Gastroesophageal sphincter (tissue), 4 donors: ENCODE data around the gene VAMP4. TPM values are rescaled to one million over a fixed set of nuclear protein-coding genes. Genes with fewer than 3 reads are reported as not detected.

Source experiments
- ATAC-seq: fragments of 150-250 bp; one replicate; pipeline ENCODE4 v1.9.1; 2016; ENCODE audit warnings: mild to moderate bottlenecking, moderate library complexity
- H3K27ac ChIP-seq, 4 donors: fragments of 200-600 bp; sonication (generic) in 3 of 4; 1 replicate in 3 of 4; 2 replicates in 1 of 4; pipeline ENCODE4 v1.5.1; 2016 to 2019
- H3K27me3 ChIP-seq: fragments of 200-600 bp; sonication (generic); one replicate; pipeline ENCODE4 v1.5.1; 2019
- H3K36me3 ChIP-seq, 2 donors: fragments of 200-600 bp; sonication (generic); one replicate each; pipeline ENCODE4 v1.5.1; 2019; ENCODE audit warnings: control low read depth in 1 of 2
- H3K4me1 ChIP-seq, 3 donors: fragments of 200-600 bp; sonication (generic); 1 replicate in 2 of 3; 2 replicates in 1 of 3; pipeline ENCODE4 v1.5.1; 2016 to 2019; ENCODE audit warnings: control low read depth in 2 of 3
- H3K4me3 ChIP-seq, 2 donors: fragments of 200-600 bp; sonication (generic); one replicate each; pipeline ENCODE4 v1.5.1; 2019; ENCODE audit warnings: mild to moderate bottlenecking in 1 of 2, moderate library complexity in 1 of 2
- H3K9me3 ChIP-seq, 3 donors: fragments of 200-600 bp; sonication (generic); one replicate each; pipeline ENCODE4 v1.5.1; 2017 to 2019; ENCODE audit warnings: control low read depth in 2 of 3
- CTCF ChIP-seq, 4 experiments: fragments of 200-600 bp in 2 of 4; fragments of 450-650 bp in 2 of 4; sonication (generic) in 1 of 4; IDR thresholded peaks; one replicate each; pipeline ENCODE4 v1.5.1; 2017 to 2019; ENCODE audit warnings: antibody characterized with exemption in 4 of 4, mild to moderate bottlenecking in 2 of 4, moderate library complexity in 2 of 4
- EP300 ChIP-seq: sonication (generic); formaldehyde crosslinking; IDR thresholded peaks from one replicate; pipeline ENCODE4 v1.6.1; 2017; ENCODE audit warnings: antibody characterized with exemption, mild to moderate bottlenecking
- POLR2A ChIP-seq, 2 donors: fragments of 450-650 bp; IDR thresholded peaks; one replicate each; pipeline ENCODE4 v1.6.1; 2017; ENCODE audit warnings: antibody characterized with exemption in 2 of 2, mild to moderate bottlenecking in 2 of 2, moderate library complexity in 1 of 2
- POLR2AphosphoS5 ChIP-seq: sonication (generic); formaldehyde crosslinking; IDR thresholded peaks from one replicate; pipeline ENCODE4 v1.6.1; 2017; ENCODE audit warnings: antibody characterized with exemption
- WGBS, 2 donors: methylation state at CpG; one replicate each; pipeline ENCODE4 v1.1.5; 2018; ENCODE audit warnings: low coverage in 1 of 2; 5-methylcytosine and 5-hydroxymethylcytosine counted together
- total RNA-seq, 4 donors: library from RNA; depleted of rRNA; stranded (reverse); fragments of >200 nt; gene quantifications; one replicate each; pipeline ENCODE4 v1.1.0, GENCODE V29; 2016

VAMP4 gene
- total RNA-seq, 4 donors from 2014 or later, result 16.3 to 37.5 (median 20.0) TPM

- 20 to 23% methylated on average over 8 to 9 of the region's 11 CpGs for WGBS, 2 donors
- TF ChIP-seq POLR2A (IDR thresholded peaks at IDR 0.05) (no peak), POLR2AphosphoS5 (no peak), EP300 (no peak), CTCF (IDR thresholded peaks at IDR 0.05) (no peak)
- no peak for ATAC-seq
Observed at GRCh38 chr1:171780583-171781175, 38.8 kb upstream of the VAMP4 start.

GRCh38 chr1:171772312-171772711 is 30.4 kb upstream of the VAMP4 start:
- TF ChIP-seq POLR2AphosphoS5 (no peak), EP300 (no peak), POLR2A (IDR thresholded peaks at IDR 0.05) (no peak), CTCF (IDR thresholded peaks at IDR 0.05) (no peak)
- ATAC-seq, result no peak
- Histone ChIP-seq H3K4me1 (no peaks in the 10 kb centered on the region), H3K4me3 (no peak overlapping the region), H3K27me3 (no peaks in the 10 kb centered on the region), H3K36me3 (no peaks in the 10 kb centered on the region), H3K9me3 (no peaks in the 10 kb centered on the region), H3K27ac (no peak overlapping the region)
- whole genome bisulfite sequencing, 2 donors, result 95 to 100% methylated on average over 1 to 2 of the region's 2 CpGs

More at GRCh38 chr1:171780583-171781175, 38.8 kb upstream of the VAMP4 start:
- Histone ChIP-seq H3K27me3 (no peaks in the 10 kb centered on the region), H3K4me1 (peaks cover 0 to 48% (median 17%) of the 10 kb centered on the region in 3 donors), H3K9me3 (no peaks in the 10 kb centered on the region), H3K4me3 (peak overlapping the region; percentile 40 to 80), H3K36me3 (peaks cover 0 to 22% of the 10 kb centered on the region in 2 donors), H3K27ac (peak overlapping the region; percentile 62 to 93 (median 92))

GRCh38 chr1:171769754-171770153 is 27.9 kb upstream of the VAMP4 start:
- no peaks in the 10 kb centered on the region for H3K9me3 ChIP-seq
- WGBS, 2 donors, result 68% methylated on average over 1 of the region's 1 CpG; no CpG with 5 or more reads in 1 of the 2 donors
- H3K4me3 ChIP-seq, result no peak overlapping the region
- no peaks in the 10 kb centered on the region for H3K4me1 ChIP-seq
- ATAC-seq, result no peak
- H3K36me3 ChIP-seq, result no peaks in the 10 kb centered on the region
- no peak overlapping the region for H3K27ac ChIP-seq
- no peaks in the 10 kb centered on the region for H3K27me3 ChIP-seq
- TF ChIP-seq POLR2A (IDR thresholded peaks at IDR 0.05) (no peak), CTCF (IDR thresholded peaks at IDR 0.05) (no peak), POLR2AphosphoS5 (no peak), EP300 (no peak)

GRCh38 chr1:171769171-171769570 is 27.3 kb upstream of the VAMP4 start:
- H3K9me3 ChIP-seq, result no peaks in the 10 kb centered on the region
- H3K27me3 ChIP-seq, result no peaks in the 10 kb centered on the region
- no peak overlapping the region for H3K4me3 ChIP-seq
- ATAC-seq, result no peak
- H3K36me3 ChIP-seq, result no peaks in the 10 kb centered on the region
- WGBS, 2 donors, result 65 to 66% methylated on average over 2 to 3 of the region's 3 CpGs
- no peaks in the 10 kb centered on the region for H3K4me1 ChIP-seq
- no peak for TF ChIP-seq CTCF (IDR thresholded peaks at IDR 0.05)
- no peak for TF ChIP-seq POLR2A (IDR thresholded peaks at IDR 0.05)
- no peak for TF ChIP-seq EP300
- TF ChIP-seq POLR2AphosphoS5, result no peak
- H3K27ac ChIP-seq, result no peak overlapping the region

- H3K27ac ChIP-seq, result no peak overlapping the region
- ATAC-seq, result no peak
- WGBS, 2 donors, result 80 to 81% methylated on average over 1 to 6 of the region's 6 CpGs
- H3K4me3 ChIP-seq, result no peak overlapping the region
- no peak for TF ChIP-seq EP300
- no peak for TF ChIP-seq POLR2AphosphoS5
- no peak for TF ChIP-seq POLR2A (IDR thresholded peaks at IDR 0.05)
- TF ChIP-seq CTCF (IDR thresholded peaks at IDR 0.05), result no peak
- no peaks in the 10 kb centered on the region for H3K9me3 ChIP-seq
- H3K27me3 ChIP-seq, result no peaks in the 10 kb centered on the region
- H3K4me1 ChIP-seq, result no peaks in the 10 kb centered on the region
- H3K36me3 ChIP-seq, result no peaks in the 10 kb centered on the region
Observed at GRCh38 chr1:171763764-171764163, 21.9 kb upstream of the VAMP4 start.
